Hepatocyte (in vitro differentiated cells): ENCODE measurements around the gene ASTN2.

Experiments used
- EZH2 ChIP-seq: fragments of 200-600 bp; sonication (generic); IDR thresholded peaks from 2 replicates; pipeline ENCODE4 v1.6.1; 2016; ENCODE audit warnings: antibody characterized with exemption, mild to moderate bottlenecking, borderline replicate concordance
- EZH2phosphoT487 ChIP-seq: fragments of 200-600 bp; sonication (generic); IDR thresholded peaks from one replicate; pipeline ENCODE4 v1.6.1; 2018; ENCODE audit warnings: antibody characterized with exemption, mild to moderate bottlenecking, low read depth, moderate library complexity; ENCODE audit not compliant: unreplicated experiment, severe bottlenecking
- TF ChIP-seq, protein P1 (sequence below): fragments of 200-600 bp; sonication (generic); IDR thresholded peaks from 2 replicates; pipeline ENCODE4 v1.5.1; 2016; ENCODE audit warnings: antibody characterized with exemption, mild to moderate bottlenecking; ENCODE audit not compliant: poor library complexity

GRCh38 chr9:116883676-116884075 is 531.2 kb downstream of the ASTN2 start:
- TF ChIP-seq EZH2 = no peak
- no peak for TF ChIP-seq EZH2phosphoT487
- TF ChIP-seq, protein P1, sequence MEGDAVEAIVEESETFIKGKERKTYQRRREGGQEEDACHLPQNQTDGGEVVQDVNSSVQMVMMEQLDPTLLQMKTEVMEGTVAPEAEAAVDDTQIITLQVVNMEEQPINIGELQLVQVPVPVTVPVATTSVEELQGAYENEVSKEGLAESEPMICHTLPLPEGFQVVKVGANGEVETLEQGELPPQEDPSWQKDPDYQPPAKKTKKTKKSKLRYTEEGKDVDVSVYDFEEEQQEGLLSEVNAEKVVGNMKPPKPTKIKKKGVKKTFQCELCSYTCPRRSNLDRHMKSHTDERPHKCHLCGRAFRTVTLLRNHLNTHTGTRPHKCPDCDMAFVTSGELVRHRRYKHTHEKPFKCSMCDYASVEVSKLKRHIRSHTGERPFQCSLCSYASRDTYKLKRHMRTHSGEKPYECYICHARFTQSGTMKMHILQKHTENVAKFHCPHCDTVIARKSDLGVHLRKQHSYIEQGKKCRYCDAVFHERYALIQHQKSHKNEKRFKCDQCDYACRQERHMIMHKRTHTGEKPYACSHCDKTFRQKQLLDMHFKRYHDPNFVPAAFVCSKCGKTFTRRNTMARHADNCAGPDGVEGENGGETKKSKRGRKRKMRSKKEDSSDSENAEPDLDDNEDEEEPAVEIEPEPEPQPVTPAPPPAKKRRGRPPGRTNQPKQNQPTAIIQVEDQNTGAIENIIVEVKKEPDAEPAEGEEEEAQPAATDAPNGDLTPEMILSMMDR = no peak
